Femur (tissue), 1 donor: ENCODE data around the gene LHPP.

ENCODE experiments used
- DNase-seq: peaks from one replicate; pipeline ENCODE4 v3.0.0-alpha.2; 2017

Gene LHPP

GRCh38 chr10:124576526-124577420 lies 115.2 kb downstream of the LHPP start:
- peak; percentile 10 for DNase-seq

- peak; percentile 9 for DNase-seq
Measured at GRCh38 chr10:124577651-124578050, 116.0 kb downstream of the LHPP start.

- DNase-seq: no peak
Measured at GRCh38 chr10:124578231-124579010, 116.8 kb downstream of the LHPP start.

GRCh38 chr10:124579011-124579399 lies 117.4 kb downstream of the LHPP start:
- peak; percentile 65 for DNase-seq

GRCh38 chr10:124586142-124586541 lies 124.5 kb downstream of the LHPP start:
- DNase-seq: no peak

- no peak for DNase-seq
Measured at GRCh38 chr10:124587811-124588211, 126.2 kb downstream of the LHPP start.

- DNase-seq: peak; percentile 12
Measured at GRCh38 chr10:124588341-124588735, 126.7 kb downstream of the LHPP start.

- DNase-seq: peak; percentile 83
Measured at GRCh38 chr10:124588736-124589490, 127.3 kb downstream of the LHPP start.

- peak; percentile 85 for DNase-seq
Measured at GRCh38 chr10:124589491-124590041, 127.9 kb downstream of the LHPP start.

- peak; percentile 13 for DNase-seq
Measured at GRCh38 chr10:124590216-124591122, 128.8 kb downstream of the LHPP start.

- DNase-seq: peak; percentile 14
Measured at GRCh38 chr10:124591123-124591495, 129.5 kb downstream of the LHPP start.

- peak; percentile 2 for DNase-seq
Measured at GRCh38 chr10:124592101-124592500, 130.5 kb downstream of the LHPP start.

- peak; percentile 44 for DNase-seq
Measured at GRCh38 chr10:124592736-124593430, 131.3 kb downstream of the LHPP start.

- DNase-seq: no peak
Measured at GRCh38 chr10:124593431-124593985, 131.9 kb downstream of the LHPP start.

- no peak for DNase-seq
Measured at GRCh38 chr10:124594240-124594639, 132.6 kb downstream of the LHPP start.

GRCh38 chr10:124595143-124595883 lies 133.7 kb downstream of the LHPP start:
- peak; percentile 11 for DNase-seq

- DNase-seq: peak; percentile 17
Measured at GRCh38 chr10:124596116-124596785, 134.6 kb downstream of the LHPP start.

GRCh38 chr10:124596962-124597845 lies 135.6 kb downstream of the LHPP start:
- peak; percentile 41 for DNase-seq

GRCh38 chr10:124597846-124598165 lies 136.2 kb downstream of the LHPP start:
- no peak for DNase-seq
